ENCODE data around the gene APLN. TPM values are rescaled to one million over a fixed set of nuclear protein-coding genes. Genes with fewer than 3 reads are reported as not detected.

Gene APLN
- total and polyA plus RNA-seq, 8 donors = 1.0 to 14.2 (median 5.8) TPM

GRCh38 chrX:129698150-129698549 lies 43.4 kb upstream of the APLN start:
- ATAC-seq = no peak
- intact Hi-C loops (cut with DNase I) = no loop called here
- Histone ChIP-seq H3K4me1 (no peaks in the 10 kb centered on the region), H3K9me3 (no peaks in the 10 kb centered on the region), H3K4me3 (no peak overlapping the region), H3K27me3 (no peaks in the 10 kb centered on the region), H3K36me3 (no peaks in the 10 kb centered on the region), H3K27ac (no peak overlapping the region)
- no peak for TF ChIP-seq CTCF (IDR thresholded peaks at IDR 0.05)
- no peak for DNase-seq

DNA sequence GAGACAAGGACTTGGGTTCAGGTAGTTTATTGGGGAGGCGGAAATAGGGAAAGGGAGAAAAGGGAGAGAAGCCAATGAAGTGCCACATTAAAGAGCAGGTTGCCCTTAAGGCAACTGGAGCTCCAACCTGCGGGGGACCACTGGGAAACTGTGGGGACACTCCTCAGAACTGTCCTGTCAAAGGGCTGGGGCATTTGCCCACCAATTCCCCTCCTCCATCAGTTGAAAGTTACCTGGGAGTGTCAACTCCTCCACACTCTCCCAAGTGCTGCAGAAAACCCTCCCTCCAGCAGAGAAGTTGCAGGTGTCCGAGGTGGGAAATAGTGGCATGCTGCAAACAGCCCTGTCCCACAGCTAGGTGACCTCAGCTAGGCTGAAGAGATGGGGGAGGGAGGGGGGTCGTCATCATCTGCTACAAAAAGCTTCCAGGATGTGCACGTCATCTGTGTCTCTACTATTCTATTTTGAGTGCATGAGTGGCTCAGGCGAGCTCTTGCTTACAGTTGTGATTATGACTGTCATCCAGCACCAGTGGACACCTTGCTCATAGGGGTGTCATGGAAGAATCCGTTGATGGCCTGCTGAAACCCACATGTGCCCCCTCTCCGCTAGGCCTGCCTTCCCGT lies 42.6 kb upstream of the APLN start:
- no peak for TF ChIP-seq CTCF (IDR thresholded peaks at IDR 0.05)
- intact Hi-C loops (cut with DNase I) = no loop called here
- H3K27me3 ChIP-seq = no peaks in the 10 kb centered on the region
- no peaks in the 10 kb centered on the region for H3K4me1 ChIP-seq
- ATAC-seq = no peak
- no peaks in the 10 kb centered on the region for H3K36me3 ChIP-seq
- H3K9me3 ChIP-seq = no peaks in the 10 kb centered on the region
- H3K4me3 ChIP-seq = no peak overlapping the region
- DNase-seq = no peak
- H3K27ac ChIP-seq = no peak overlapping the region

- no peak overlapping the region for H3K4me3 ChIP-seq
- DNase-seq (no peak), ATAC-seq (no peak)
- H3K36me3 ChIP-seq = no peaks in the 10 kb centered on the region
- H3K27me3 ChIP-seq = no peaks in the 10 kb centered on the region
- intact Hi-C loops (cut with DNase I) = no loop called here
- no peaks in the 10 kb centered on the region for H3K4me1 ChIP-seq
- H3K27ac ChIP-seq = no peak overlapping the region
- no peaks in the 10 kb centered on the region for H3K9me3 ChIP-seq
- TF ChIP-seq CTCF (IDR thresholded peaks at IDR 0.05) = no peak
Observed at GRCh38 chrX:129696463-129697155, 41.9 kb upstream of the APLN start.

DNA sequence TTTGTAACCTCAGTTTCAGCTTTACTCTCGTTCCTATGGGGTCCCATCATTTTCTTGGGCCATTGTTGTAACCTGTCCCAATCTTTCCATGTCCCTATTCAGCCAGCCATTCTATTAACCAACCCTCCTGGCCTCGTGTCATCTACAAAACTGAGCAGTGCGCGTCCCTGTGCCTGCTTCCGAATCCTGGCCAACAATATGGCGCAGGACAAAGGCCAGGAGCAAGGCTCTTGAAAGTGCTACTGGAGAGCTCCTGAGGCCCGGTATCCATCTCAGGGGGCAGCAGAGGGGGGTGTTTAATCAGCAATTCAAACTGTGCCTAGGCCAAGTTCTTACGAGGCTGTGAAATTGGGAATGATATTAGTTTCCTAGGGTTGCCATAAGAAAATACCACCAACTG lies 41.2 kb upstream of the APLN start:
- intact Hi-C loops (cut with DNase I) = no loop called here
- DNase-seq (no peak), ATAC-seq (no peak)
- no peak for TF ChIP-seq CTCF (IDR thresholded peaks at IDR 0.05)
- Histone ChIP-seq H3K27me3 (no peaks in the 10 kb centered on the region), H3K27ac (no peak overlapping the region), H3K36me3 (no peaks in the 10 kb centered on the region), H3K9me3 (no peaks in the 10 kb centered on the region), H3K4me3 (no peak overlapping the region), H3K4me1 (no peaks in the 10 kb centered on the region)

- TF ChIP-seq CTCF (IDR thresholded peaks at IDR 0.05) = no peak
- Histone ChIP-seq H3K36me3 (no peaks in the 10 kb centered on the region), H3K4me3 (no peak overlapping the region), H3K27ac (no peak overlapping the region), H3K27me3 (no peaks in the 10 kb centered on the region), H3K4me1 (no peaks in the 10 kb centered on the region), H3K9me3 (no peaks in the 10 kb centered on the region)
- DNase-seq (no peak), ATAC-seq (no peak)
- intact Hi-C loops (cut with DNase I) = no loop called here
Observed at GRCh38 chrX:129695535-129695934, 40.8 kb upstream of the APLN start.

All from left lung (tissue), 10 donors.